Endothelial cell of umbilical vein (primary cell): ENCODE results near the gene GGNBP2. TPM values are rescaled to one million over a fixed set of nuclear protein-coding genes. Genes with fewer than 3 reads are reported as not detected.

Experiments used
- BruUV-seq: library from RNA; stranded (reverse); fragments of 400-500 nt; replicated peaks from 2 replicates; lab custom pipeline; 2021; lab: Mats Ljungman, UMichigan
- CTCF ChIA-PET: fragments of 300-600, 350-600 bp; sonication (Branson Sonifier 250); formaldehyde crosslinking; loops from one replicate; lab custom pipeline; 2021; ENCODE audit warnings: antibody characterized with exemption, inconsistent platforms; lab: Charles Lee
- POLR2A ChIA-PET: fragments of 300-600, 350-600 bp; sonication (Branson Sonifier 250); formaldehyde crosslinking; loops from one replicate; lab custom pipeline; 2021; ENCODE audit warnings: antibody characterized with exemption, inconsistent platforms; lab: Charles Lee
- DNase-seq: peaks from one replicate; pipeline ENCODE4 v3.0.0-alpha.2; 2011; ENCODE audit warnings: low read depth, low spot score
- FAIRE-seq: peaks from 2 replicates; lab custom pipeline; 2011; peaks lifted over from hg19 to GRCh38; lab: Jason Lieb, UNC
- H2AFZ ChIP-seq: 2 replicates; pipeline ENCODE4 v1.6.0; 2012; ENCODE audit warnings: low read depth, low read length, control low read depth, inconsistent platforms
- H3K27ac ChIP-seq: 2 replicates; pipeline ENCODE4 v1.5.1; 2011; ENCODE audit warnings: low read depth, mild to moderate bottlenecking, control low read depth, low read length, moderate library complexity; ENCODE audit not compliant: insufficient read depth
- H3K27me3 ChIP-seq, 2 experiments: 2 replicates each; pipeline versions ENCODE4 v1.6.0 to v1.6.1; 2011; ENCODE audit warnings: low read length in 2 of 2, mixed read lengths in 1 of 2; ENCODE audit not compliant: control insufficient read depth in 2 of 2, insufficient read depth in 2 of 2
- H3K36me3 ChIP-seq, 2 experiments: 2 replicates in 1 of 2; 3 replicates in 1 of 2; pipeline ENCODE4 v1.5.1; 2011; ENCODE audit warnings: low read length in 2 of 2, mild to moderate bottlenecking in 1 of 2, moderate library complexity in 1 of 2; ENCODE audit not compliant: control insufficient read depth in 2 of 2, insufficient read depth in 2 of 2; ENCODE audit errors: extremely low read depth in 1 of 2
- H3K4me1 ChIP-seq: 3 replicates; pipeline ENCODE4 v1.5.1; 2011; ENCODE audit warnings: mild to moderate bottlenecking, low read length; ENCODE audit not compliant: control insufficient read depth, insufficient read depth; ENCODE audit errors: extremely low read depth
- H3K4me2 ChIP-seq: 2 replicates; pipeline ENCODE4 v1.6.1; 2011; ENCODE audit warnings: low read length, control low read depth, mixed read lengths; ENCODE audit not compliant: insufficient read depth
- H3K4me3 ChIP-seq, 3 experiments: fragments of 200-600 bp in 1 of 3; sonication (generic), shearing (Covaris generic) in 1 of 3; replicated peaks in 1 of 3; 2 replicates each; pipeline ENCODE4 v1.5.1; 2011 to 2016; ENCODE audit warnings: control low read depth in 3 of 3, low read length in 3 of 3, mild to moderate bottlenecking in 2 of 3, inconsistent platforms in 1 of 3, low read depth in 1 of 3, moderate library complexity in 1 of 3; ENCODE audit not compliant: insufficient read depth in 1 of 3
- H3K79me2 ChIP-seq: 2 replicates; pipeline ENCODE4 v1.6.0; 2012; ENCODE audit warnings: low read length, inconsistent platforms; ENCODE audit not compliant: control insufficient read depth, insufficient read depth
- H3K9ac ChIP-seq: replicated peaks from 2 replicates; pipeline ENCODE3; 2011; ENCODE audit warnings: low read length, control low read depth; ENCODE audit not compliant: insufficient read depth; ENCODE audit errors: extremely low read depth
- H3K9me1 ChIP-seq: replicated peaks from 3 replicates; pipeline ENCODE4 v1.6.0; 2011; ENCODE audit warnings: mild to moderate bottlenecking, low read length; ENCODE audit not compliant: control insufficient read depth, insufficient read depth; ENCODE audit errors: extremely low read depth
- H3K9me3 ChIP-seq: replicated peaks from 2 replicates; pipeline ENCODE4 v1.5.1; 2012; ENCODE audit warnings: low read length, inconsistent platforms; ENCODE audit not compliant: control insufficient read depth, insufficient read depth
- H4K20me1 ChIP-seq: replicated peaks from 2 replicates; pipeline ENCODE3; 2011; ENCODE audit warnings: mild to moderate bottlenecking, low read length; ENCODE audit not compliant: control insufficient read depth, insufficient read depth; ENCODE audit errors: extremely low read depth
- CTCF ChIP-seq, 2 donors: IDR thresholded peaks; 1 replicate in 1 of 2; 2 replicates in 1 of 2; pipeline ENCODE4 v1.5.1; 2011; ENCODE audit warnings: low read length in 2 of 2, mild to moderate bottlenecking in 2 of 2, moderate library complexity in 2 of 2, control low read depth in 1 of 2, inconsistent platforms in 1 of 2, low read depth in 1 of 2; ENCODE audit not compliant: insufficient read depth in 1 of 2; ENCODE audit errors: extremely low read depth in 1 of 2
- EZH2 ChIP-seq: IDR thresholded peaks from 2 replicates; pipeline ENCODE4 v1.6.1; 2012; ENCODE audit warnings: borderline replicate concordance, low read depth, mild to moderate bottlenecking, moderate library complexity, low read length, inconsistent platforms; ENCODE audit not compliant: severe bottlenecking
- FOS ChIP-seq: IDR thresholded peaks from 2 replicates; pipeline ENCODE4 v1.6.1; 2011; ENCODE audit warnings: mild to moderate bottlenecking, low read length, moderate library complexity, borderline replicate concordance; ENCODE audit not compliant: insufficient read depth
- GATA2 ChIP-seq: IDR thresholded peaks from 2 replicates; pipeline ENCODE4 v1.7.0; 2011; ENCODE audit warnings: low read depth, mild to moderate bottlenecking, moderate library complexity, mixed read lengths, low read length; ENCODE audit not compliant: insufficient read length, insufficient read depth
- JUN ChIP-seq: IDR thresholded peaks from 2 replicates; pipeline ENCODE4 v1.6.1; 2011; ENCODE audit warnings: borderline replicate concordance, low read depth; ENCODE audit not compliant: insufficient read length, insufficient read depth
- MAX ChIP-seq: IDR thresholded peaks from 2 replicates; pipeline ENCODE4 v1.6.1; 2011; ENCODE audit not compliant: insufficient read depth, insufficient read length
- MYC ChIP-seq: IDR thresholded peaks from one replicate; pipeline ENCODE4 v1.6.1; 2011; ENCODE audit warnings: mild to moderate bottlenecking, low read depth, low read length
- POLR2A ChIP-seq: IDR thresholded peaks from 2 replicates; pipeline ENCODE4 v1.6.1; 2012; ENCODE audit warnings: low read depth, mild to moderate bottlenecking, control low read depth, low read length
- POLR2AphosphoS5 ChIP-seq: IDR thresholded peaks from 2 replicates; pipeline ENCODE4 v1.6.1; 2012; ENCODE audit warnings: low read depth, mild to moderate bottlenecking, control low read depth, low read length, moderate library complexity; ENCODE audit not compliant: insufficient read depth
- dilution Hi-C: fragments of 300-500 bp; cut with MboI; formaldehyde crosslinking; loops from one replicate; pipeline ENCODE4 v1.15.0; 2019; ENCODE audit warnings: low sequenced_read_pairs; ENCODE audit not compliant: extremely low pct_ligation_motif_present
- intact Hi-C: fragments of 100-400 bp; cut with micrococcal nuclease; formaldehyde crosslinking; loops from one replicate; pipeline ENCODE4 v1.10.0; 2022
- polyA plus RNA-seq, 4 experiments: library from polyadenylated mRNA; depleted of rRNA in 3 of 4; stranded (reverse) in 3 of 4; unstranded in 1 of 4; fragments of >200 nt; gene quantifications; 2 replicates each; pipeline versions ENCODE4 v1.2.1 to v1.2.3, GENCODE V29; 2011 to 2012; ENCODE audit warnings: missing spikeins in 1 of 4
- total RNA-seq: library from RNA; stranded (reverse); gene quantifications from 2 replicates; pipeline ENCODE4 v1.2.3, GENCODE V29; 2021

GGNBP2 gene
- total and polyA plus RNA-seq, 2 donors (not counting 3 experiments of a cell fraction or from before 2014, with no cell fraction given): 52.6 to 77.6 TPM

- no peak for FAIRE-seq
- intact Hi-C loops (no loop called here), dilution Hi-C loops (no loop called here)
- Histone ChIP-seq H3K9ac (no peak overlapping the region), H3K9me3 (no peaks in the 10 kb centered on the region), H3K4me2 (no peak overlapping the region), H3K79me2 (peaks cover 7% of the 10 kb centered on the region), H3K4me3 (no peak overlapping the region), H3K36me3 (peaks cover 23 to 25% of the 10 kb centered on the region in 2 experiments), H3K27ac (no peak overlapping the region), H2AFZ (no peak overlapping the region), H3K27me3 (no peaks in the 10 kb centered on the region), H3K9me1 (no peaks in the 10 kb centered on the region), H3K4me1 (peaks cover 14% of the 10 kb centered on the region), H4K20me1 (no peaks in the 10 kb centered on the region)
- ChIA-PET POLR2A (no interaction called here), CTCF (no interaction called here)
- BruUV-seq: no TSS peak
- no peak for TF ChIP-seq MAX
- TF ChIP-seq JUN: no peak
- no peak for TF ChIP-seq POLR2AphosphoS5
- TF ChIP-seq MYC: no peak
- TF ChIP-seq FOS: no peak
- TF ChIP-seq GATA2: no peak
- TF ChIP-seq CTCF (IDR thresholded peaks at IDR 0.05; ENCODE audit: extremely low read depth in 1 of 2, insufficient read depth in 1 of 2, low read depth in 1 of 2, low read length in 2 of 2): no peak
- TF ChIP-seq POLR2A: no peak
- TF ChIP-seq EZH2: no peak
- DNase-seq: no peak
Measured at GRCh38 chr17:36525888-36526287, 18.8 kb upstream of the GGNBP2 start.
